ENCODE results near the gene ZNF91.

DNA sequence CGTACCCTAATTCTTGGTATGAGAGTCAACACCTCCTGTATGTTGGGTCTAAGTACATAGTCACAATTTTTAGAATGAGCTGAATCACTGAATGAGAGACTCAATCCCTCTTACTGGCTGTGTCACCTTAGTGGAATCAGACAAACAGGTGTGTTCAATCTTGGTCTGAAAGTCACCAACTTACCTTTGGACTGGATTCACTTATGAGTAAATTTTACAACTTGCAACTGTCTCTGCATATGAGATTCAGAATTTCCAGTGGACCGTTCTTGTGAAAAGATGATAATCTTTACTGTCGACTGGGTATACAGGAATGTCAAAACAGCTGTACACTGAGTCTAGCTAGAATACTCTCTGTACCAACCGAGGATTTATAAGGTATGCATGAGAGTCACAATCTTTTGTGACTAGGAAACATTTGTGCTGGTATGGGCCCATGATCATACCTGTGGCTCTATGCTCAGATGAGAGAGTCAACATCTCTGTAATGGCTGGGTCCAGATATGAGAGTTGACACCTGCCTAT lies 5.9 kb upstream of the ZNF91 start:
- TF ChIP-seq, protein P1, sequence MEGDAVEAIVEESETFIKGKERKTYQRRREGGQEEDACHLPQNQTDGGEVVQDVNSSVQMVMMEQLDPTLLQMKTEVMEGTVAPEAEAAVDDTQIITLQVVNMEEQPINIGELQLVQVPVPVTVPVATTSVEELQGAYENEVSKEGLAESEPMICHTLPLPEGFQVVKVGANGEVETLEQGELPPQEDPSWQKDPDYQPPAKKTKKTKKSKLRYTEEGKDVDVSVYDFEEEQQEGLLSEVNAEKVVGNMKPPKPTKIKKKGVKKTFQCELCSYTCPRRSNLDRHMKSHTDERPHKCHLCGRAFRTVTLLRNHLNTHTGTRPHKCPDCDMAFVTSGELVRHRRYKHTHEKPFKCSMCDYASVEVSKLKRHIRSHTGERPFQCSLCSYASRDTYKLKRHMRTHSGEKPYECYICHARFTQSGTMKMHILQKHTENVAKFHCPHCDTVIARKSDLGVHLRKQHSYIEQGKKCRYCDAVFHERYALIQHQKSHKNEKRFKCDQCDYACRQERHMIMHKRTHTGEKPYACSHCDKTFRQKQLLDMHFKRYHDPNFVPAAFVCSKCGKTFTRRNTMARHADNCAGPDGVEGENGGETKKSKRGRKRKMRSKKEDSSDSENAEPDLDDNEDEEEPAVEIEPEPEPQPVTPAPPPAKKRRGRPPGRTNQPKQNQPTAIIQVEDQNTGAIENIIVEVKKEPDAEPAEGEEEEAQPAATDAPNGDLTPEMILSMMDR (optimal IDR thresholded peaks at IDR 0.05 in 1 of 3, IDR thresholded peaks at IDR 0.05 in 1 of 3, conservative IDR thresholded peaks at IDR 0.05 in 1 of 3; ENCODE audit: extremely low read depth in 1 of 3, insufficient read depth in 2 of 3, low read length in 3 of 3): no peak
- no peak for TF ChIP-seq EZH2 (IDR thresholded peaks at IDR 0.05; ENCODE audit: low read length)
